GM19397 (cell line): ENCODE data around the gene CYP19A1.

Experiments
- ATAC-seq: cut with Tn5 transposase; IDR thresholded peaks from one replicate; pipeline ENCODE4 v1.9.1; 2021; ENCODE audit warnings: mild to moderate bottlenecking, moderate library complexity; ENCODE audit not compliant: unreplicated experiment

Gene CYP19A1

GRCh38 chr15:51328926-51329325, 9.5 kb downstream of the CYP19A1 start:
- no peak for ATAC-seq

GRCh38 chr15:51327081-51327480, 11.3 kb downstream of the CYP19A1 start:
- no peak for ATAC-seq

DNA sequence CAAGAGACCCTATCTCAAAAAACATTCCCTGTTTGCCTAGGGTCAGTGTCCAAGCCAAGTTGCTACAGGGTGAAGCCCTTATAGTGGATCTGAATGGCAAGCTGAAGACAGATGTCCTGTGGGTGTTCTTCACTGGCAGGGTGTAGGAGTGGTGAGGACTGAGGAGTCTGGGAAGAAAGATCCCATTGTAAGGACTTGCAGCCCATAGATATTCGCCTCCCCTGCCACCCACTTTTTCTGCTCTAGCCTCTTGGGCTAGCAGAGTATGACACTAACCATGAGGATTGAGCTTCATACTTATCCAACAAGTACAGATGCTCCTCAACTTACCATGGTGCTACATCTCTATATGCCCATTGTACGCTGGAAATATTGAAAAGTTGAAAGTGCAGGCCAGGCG, 13.2 kb downstream of the CYP19A1 start:
- no peak for ATAC-seq

- no peak for ATAC-seq
Observed at GRCh38 chr15:51323749-51324148, 14.6 kb downstream of the CYP19A1 start.

- no peak for ATAC-seq
Observed at GRCh38 chr15:51322621-51323296, 15.6 kb downstream of the CYP19A1 start.

DNA sequence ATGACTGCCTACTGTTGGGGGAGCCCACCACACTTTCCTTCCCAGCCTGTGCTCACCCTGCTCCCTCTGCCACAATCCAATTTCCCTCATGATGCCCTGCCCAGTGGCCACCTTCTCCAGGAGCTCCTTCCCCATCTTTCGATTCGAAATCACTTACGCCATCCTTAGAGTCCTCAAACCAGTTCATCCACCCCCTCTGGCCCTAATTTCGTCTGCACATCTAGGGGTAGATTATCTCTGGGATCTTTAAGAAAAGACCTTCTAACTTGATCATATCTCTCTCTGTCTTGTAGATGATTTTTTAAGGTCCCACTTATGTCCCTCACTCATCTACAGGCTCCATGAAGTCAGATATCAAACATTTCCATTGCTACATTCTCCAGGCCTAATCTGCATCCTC, 17.1 kb downstream of the CYP19A1 start:
- no peak for ATAC-seq

GRCh38 chr15:51320843-51321242, 17.6 kb downstream of the CYP19A1 start:
- ATAC-seq: no peak

DNA sequence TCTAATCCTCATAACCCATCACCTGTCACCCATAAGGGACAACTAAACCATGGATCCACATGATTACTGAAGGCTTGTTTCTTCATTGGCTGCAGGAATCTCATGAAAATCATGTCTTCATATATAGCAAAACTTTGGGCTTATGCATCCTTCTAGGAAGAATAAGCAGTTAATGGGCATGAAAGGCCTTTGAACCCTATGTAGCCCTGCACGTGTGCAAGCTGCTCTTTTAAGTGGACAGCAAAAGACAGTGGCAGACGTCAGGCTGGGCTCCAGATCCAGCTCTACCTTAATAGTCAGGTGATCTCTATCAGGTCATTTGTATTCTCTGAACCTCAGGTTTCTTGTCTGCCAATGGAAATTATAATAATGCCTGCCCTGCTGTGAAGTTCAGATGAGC, 18.9 kb downstream of the CYP19A1 start:
- ATAC-seq: no peak

GRCh38 chr15:51318382-51319150, 19.8 kb downstream of the CYP19A1 start:
- ATAC-seq: no peak

DNA sequence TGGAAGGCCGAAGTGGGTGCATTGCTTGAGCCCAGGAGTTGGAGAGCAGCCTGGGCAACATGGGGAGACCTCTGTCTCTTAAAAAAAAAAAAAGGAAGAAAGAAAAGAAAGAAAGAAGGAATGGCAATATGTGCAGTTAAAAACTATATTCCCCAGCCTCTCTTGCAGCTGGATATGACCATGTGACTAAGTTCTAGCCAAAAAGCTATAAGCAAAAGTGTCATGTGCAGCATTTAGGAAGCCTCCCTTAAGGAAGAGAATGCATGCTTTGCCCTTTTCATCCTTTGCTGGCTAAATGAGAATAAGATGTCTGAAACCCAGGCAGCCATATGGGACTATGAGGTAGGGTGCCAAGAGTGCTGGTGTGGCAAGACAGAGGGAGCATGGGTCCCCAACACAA, 21.8 kb downstream of the CYP19A1 start:
- ATAC-seq: no peak

GRCh38 chr15:51315726-51316125, 22.7 kb downstream of the CYP19A1 start:
- ATAC-seq: no peak

DNA sequence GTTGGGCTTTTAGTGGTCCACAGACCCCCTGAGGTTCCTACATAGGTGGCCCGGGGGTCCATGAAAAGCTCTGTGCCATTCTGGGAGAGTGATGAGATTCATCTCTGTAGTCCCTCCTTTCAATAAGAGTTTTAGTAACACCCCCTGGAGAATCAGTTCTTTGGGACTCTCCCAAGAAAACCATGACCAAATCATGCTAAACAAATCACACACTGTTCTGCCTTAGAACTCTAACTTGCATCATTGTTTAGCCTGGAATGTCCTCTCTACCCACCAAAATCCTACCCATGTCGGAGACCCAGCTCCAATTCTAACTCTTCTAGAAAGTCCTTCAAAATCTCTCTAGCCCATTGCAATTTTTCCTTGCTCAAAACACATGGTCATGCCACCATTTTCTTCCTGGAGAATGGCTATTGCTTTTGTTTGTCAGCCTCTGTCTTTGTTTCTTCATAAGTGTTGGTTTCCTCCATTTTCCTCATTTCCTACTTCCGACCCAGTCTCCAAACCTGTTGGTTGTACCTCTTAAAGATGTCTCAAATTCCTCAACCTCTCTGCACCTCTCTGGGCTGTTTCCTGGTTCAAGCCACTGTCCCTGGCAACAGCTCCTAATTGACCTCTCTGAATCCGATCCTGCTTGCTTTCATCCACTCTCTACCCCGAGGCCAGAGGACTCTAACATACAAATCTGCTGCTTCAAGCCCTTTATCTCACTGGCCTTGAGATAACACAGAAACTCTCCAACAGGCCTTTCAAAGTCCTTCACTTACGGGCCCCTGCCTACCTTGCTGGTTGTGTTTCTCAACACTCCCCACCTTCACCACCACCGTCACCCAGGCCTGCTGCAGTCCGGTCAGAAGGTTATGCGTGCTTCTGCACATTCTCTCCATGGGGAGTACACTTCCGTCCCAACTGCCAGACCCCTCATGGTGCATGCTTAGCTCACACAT, 23.7 kb downstream of the CYP19A1 start:
- no peak for ATAC-seq

DNA sequence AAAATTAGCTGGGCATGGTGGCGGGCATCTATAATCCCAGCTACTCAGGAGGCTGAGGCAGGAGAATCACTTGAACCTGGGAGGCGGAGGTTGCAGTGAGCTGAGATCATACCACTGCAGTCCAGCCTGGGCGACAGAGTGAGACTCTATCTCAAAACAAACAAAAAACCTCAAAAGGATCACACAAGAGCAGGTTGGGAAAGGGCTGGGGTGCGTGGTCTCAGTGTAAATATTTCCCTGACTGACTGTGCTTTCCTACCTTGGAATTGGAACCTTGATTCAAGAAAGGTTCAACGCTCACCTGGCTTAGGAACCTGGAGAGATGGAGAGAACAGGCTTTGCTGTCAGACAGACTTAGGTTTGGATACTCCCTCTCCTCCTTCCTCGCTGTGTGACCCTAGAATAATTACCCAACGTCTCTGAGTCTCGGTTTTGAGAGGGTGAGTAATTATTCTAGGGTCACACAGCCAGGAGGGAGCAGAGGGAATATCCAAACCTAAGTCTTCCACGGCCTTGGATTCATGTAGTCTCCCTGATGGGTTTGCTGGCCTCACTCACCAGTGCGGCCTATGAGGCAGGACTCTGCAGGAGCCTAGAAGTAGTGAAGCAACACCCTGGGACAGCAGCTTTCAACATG, 24.6 kb downstream of the CYP19A1 start:
- no peak for ATAC-seq

GRCh38 chr15:51313074-51313393, 25.4 kb downstream of the CYP19A1 start:
- no peak for ATAC-seq

DNA sequence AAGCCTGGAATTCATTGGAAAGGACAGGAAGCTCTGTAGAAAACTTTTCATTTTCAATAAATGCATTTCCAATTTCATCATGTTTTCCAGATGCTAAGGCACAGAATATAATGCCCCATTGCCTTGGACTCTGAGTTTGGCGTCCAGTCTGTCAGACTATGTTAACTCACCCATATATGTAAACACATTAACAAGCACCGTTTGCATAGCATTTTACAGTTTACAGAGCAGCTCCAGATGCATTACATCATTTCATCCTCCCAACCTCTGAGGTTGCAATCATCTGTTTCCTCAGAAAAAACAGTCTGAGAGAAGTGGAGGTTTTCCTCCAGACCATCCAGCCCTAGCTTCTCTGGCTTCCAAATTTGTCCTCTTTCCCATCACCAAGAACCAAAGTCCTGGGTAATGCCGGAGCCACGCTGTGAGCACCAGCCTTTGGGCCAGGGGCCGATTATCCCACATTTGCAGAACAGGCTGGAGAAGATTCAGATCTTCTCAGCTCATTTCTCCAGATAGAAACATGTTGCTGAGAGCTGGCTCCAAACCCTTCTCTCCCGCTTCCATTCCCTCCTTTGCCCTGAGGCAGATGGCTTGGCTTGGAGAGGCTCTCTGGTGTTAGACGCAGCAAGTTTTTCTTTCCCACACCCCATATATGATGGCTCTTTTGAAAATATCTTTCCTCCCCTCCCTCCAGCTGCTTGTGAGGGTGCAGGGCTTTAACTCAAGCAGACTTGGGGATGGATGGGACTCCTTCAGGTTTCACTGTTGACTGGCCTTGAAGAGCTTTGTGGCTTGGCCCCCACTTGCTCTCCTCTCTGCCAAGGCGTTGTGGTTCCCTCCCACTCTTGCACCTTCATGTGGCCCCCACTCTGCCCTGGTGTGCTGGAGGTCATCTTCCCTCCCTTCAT, 26.0 kb downstream of the CYP19A1 start:
- ATAC-seq: no peak

DNA sequence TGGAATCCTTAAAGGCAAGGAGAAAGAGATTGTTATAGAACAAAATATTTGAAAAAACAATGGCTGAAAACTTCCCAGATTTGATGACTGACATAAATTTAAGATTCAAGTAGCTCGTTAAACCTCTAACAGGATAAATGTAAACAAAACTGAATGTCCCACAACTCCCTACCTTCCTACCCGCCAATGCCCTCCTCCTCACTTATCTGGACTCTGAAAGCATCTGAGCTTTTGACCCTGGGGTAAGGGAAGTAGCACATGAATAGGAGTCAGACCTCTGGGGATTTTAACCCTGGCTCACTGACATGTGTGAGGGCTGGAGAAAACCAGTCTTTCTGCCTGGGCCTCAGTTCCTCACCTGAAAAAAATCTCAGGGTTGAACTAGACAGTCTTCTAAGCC, 26.9 kb downstream of the CYP19A1 start:
- ATAC-seq: no peak

DNA sequence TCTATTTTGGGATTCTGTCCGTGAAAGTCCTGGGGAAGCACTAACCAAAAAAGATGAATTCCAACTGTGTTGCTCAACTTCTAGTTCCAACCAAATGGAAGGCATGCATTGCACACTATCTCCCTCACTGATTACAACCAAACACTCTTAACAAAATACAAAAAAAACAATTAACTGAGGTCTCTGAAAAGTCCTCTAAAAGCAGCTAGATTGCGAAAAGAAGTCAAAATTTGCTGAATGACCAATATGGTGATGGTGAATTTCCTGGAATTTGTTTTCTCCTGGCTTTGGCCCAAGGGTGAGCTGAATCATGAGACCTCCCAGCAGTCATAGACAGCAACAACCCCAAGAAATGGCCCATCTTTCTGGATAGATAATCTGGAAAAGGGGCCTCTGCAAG, 28.3 kb downstream of the CYP19A1 start:
- no peak for ATAC-seq

- ATAC-seq: no peak
Observed at GRCh38 chr15:51307811-51308210, 30.6 kb downstream of the CYP19A1 start.

DNA sequence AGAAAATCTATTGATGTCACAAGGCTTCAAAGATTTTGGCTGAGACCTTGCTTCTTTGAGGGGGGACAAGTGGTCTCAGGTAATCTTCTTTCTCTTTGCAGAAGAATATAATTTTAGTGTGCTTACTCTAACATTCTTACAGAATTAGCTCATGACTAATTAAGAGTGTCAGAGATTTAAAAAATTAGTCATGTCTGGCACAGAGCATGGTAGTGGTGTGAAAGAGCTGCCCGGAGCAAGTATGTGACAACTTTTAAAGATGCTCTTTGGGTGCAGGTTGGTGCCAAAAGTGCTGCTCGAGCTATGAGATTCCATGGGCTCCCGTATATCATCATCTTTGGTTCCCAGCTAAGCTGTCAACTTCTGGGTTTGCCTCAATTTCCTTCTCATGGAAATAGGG, 31.1 kb downstream of the CYP19A1 start:
- ATAC-seq: no peak

GRCh38 chr15:51303462-51303980, 34.9 kb downstream of the CYP19A1 start:
- ATAC-seq: no peak
